Measurements from ENCODE around the gene FIGN. TPM values are rescaled to one million over a fixed set of nuclear protein-coding genes. Genes with fewer than 3 reads are reported as not detected.

FIGN gene
- total and polyA plus RNA-seq, 2 donors (not counting 1 experiment from before 2014, with no cell fraction given), result not detected

GRCh38 chr2:163604941-163605555 lies 130.8 kb downstream of the FIGN start:
- no peak overlapping the region for H2AFZ ChIP-seq (ENCODE audit: insufficient read depth, low read depth, low read length, poor library complexity, severe bottlenecking)
- ChIA-PET CTCF (no interaction called here), POLR2A (no interaction called here)
- no peak overlapping the region for H3K9ac ChIP-seq (ENCODE audit: low read length)
- no peaks in the 10 kb centered on the region for H3K9me3 ChIP-seq (ENCODE audit: control extremely low read depth in 1 of 3, control insufficient read depth in 2 of 3, insufficient read depth in 1 of 3, low read length in 2 of 3)
- Mint-ChIP-seq H3K4me3 (no peak overlapping the region), H3K27me3 (no peaks in the 10 kb centered on the region), H3K4me1 (no peaks in the 10 kb centered on the region), H3K9me3 (ENCODE audit: insufficient read depth) (no peaks in the 10 kb centered on the region), H3K27ac (no peak overlapping the region)
- H4K20me1 ChIP-seq (ENCODE audit: control insufficient read depth, insufficient read depth, low read length, poor library complexity, severe bottlenecking), result no peaks in the 10 kb centered on the region
- no peaks in the 10 kb centered on the region for H3K4me1 ChIP-seq (ENCODE audit: control insufficient read depth in 2 of 2, insufficient read depth in 2 of 2, low read length in 2 of 2)
- DNase-seq (no peak), ATAC-seq (ENCODE audit: low read depth) (no peak)
- no peak overlapping the region for H3K4me3 ChIP-seq (ENCODE audit: control extremely low read depth in 1 of 5, extremely low read depth in 1 of 5, insufficient read depth in 1 of 5, low read depth in 2 of 5, low read length in 4 of 5)
- no peaks in the 10 kb centered on the region for H3K79me2 ChIP-seq (ENCODE audit: control insufficient read depth, insufficient read depth, low read length)
- H3K27me3 ChIP-seq (replicated peaks in 1 of 4; ENCODE audit: control extremely low read depth in 1 of 4, control insufficient read depth in 3 of 4, insufficient read depth in 4 of 4, low read length in 3 of 4), result no peaks in the 10 kb centered on the region
- 83% methylated on average over 1 of the region's 4 CpGs for WGBS (ENCODE audit: insufficient coverage)
- intact Hi-C loops (cut with micrococcal nuclease), result no loop called here
- no peak overlapping the region for H3K4me2 ChIP-seq (replicated peaks; ENCODE audit: low read depth, low read length, poor library complexity, severe bottlenecking)
- no peaks in the 10 kb centered on the region for H3K36me3 ChIP-seq (replicated peaks in 1 of 2; ENCODE audit: control extremely low read depth in 1 of 2, control insufficient read depth in 1 of 2, extremely low read depth in 1 of 2, insufficient read depth in 2 of 2, low read length in 1 of 2)
- TF ChIP-seq EZH2 (IDR thresholded peaks at IDR 0.05; ENCODE audit: borderline replicate concordance, insufficient read depth, low read depth, low read length, poor library complexity, severe bottlenecking), result no peak
- TF ChIP-seq, protein P1, sequence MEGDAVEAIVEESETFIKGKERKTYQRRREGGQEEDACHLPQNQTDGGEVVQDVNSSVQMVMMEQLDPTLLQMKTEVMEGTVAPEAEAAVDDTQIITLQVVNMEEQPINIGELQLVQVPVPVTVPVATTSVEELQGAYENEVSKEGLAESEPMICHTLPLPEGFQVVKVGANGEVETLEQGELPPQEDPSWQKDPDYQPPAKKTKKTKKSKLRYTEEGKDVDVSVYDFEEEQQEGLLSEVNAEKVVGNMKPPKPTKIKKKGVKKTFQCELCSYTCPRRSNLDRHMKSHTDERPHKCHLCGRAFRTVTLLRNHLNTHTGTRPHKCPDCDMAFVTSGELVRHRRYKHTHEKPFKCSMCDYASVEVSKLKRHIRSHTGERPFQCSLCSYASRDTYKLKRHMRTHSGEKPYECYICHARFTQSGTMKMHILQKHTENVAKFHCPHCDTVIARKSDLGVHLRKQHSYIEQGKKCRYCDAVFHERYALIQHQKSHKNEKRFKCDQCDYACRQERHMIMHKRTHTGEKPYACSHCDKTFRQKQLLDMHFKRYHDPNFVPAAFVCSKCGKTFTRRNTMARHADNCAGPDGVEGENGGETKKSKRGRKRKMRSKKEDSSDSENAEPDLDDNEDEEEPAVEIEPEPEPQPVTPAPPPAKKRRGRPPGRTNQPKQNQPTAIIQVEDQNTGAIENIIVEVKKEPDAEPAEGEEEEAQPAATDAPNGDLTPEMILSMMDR (IDR thresholded peaks at IDR 0.05), result no peak
- no peak overlapping the region for H3K27ac ChIP-seq (ENCODE audit: low read length in 2 of 2)

- intact Hi-C loops (cut with micrococcal nuclease), result no loop called here
Observed at GRCh38 chr2:163602196-163602595, 133.6 kb downstream of the FIGN start.

More at GRCh38 chr2:163602196-163602595, 133.6 kb downstream of the FIGN start:
- no peak overlapping the region for H3K27ac ChIP-seq (ENCODE audit: low read length in 2 of 2)
- Mint-ChIP-seq H3K4me1 (no peaks in the 10 kb centered on the region), H3K9me3 (ENCODE audit: insufficient read depth) (no peaks in the 10 kb centered on the region), H3K27ac (no peak overlapping the region), H3K27me3 (no peaks in the 10 kb centered on the region), H3K4me3 (no peak overlapping the region)
- no peaks in the 10 kb centered on the region for H3K79me2 ChIP-seq (ENCODE audit: control insufficient read depth, insufficient read depth, low read length)
- ATAC-seq (ENCODE audit: low read depth), result no peak
- no peaks in the 10 kb centered on the region for H3K4me1 ChIP-seq (ENCODE audit: control insufficient read depth in 2 of 2, insufficient read depth in 2 of 2, low read length in 2 of 2)
- ChIA-PET POLR2A (no interaction called here), CTCF (no interaction called here)
- no peaks in the 10 kb centered on the region for H3K27me3 ChIP-seq (replicated peaks in 1 of 4; ENCODE audit: control extremely low read depth in 1 of 4, control insufficient read depth in 3 of 4, insufficient read depth in 4 of 4, low read length in 3 of 4)
- no peak overlapping the region for H2AFZ ChIP-seq (ENCODE audit: insufficient read depth, low read depth, low read length, poor library complexity, severe bottlenecking)
- H3K36me3 ChIP-seq (replicated peaks in 1 of 2; ENCODE audit: control extremely low read depth in 1 of 2, control insufficient read depth in 1 of 2, extremely low read depth in 1 of 2, insufficient read depth in 2 of 2, low read length in 1 of 2), result no peaks in the 10 kb centered on the region
- 67% methylated on average over 1 of the region's 3 CpGs for WGBS (ENCODE audit: insufficient coverage)
- H3K9me3 ChIP-seq (ENCODE audit: control extremely low read depth in 1 of 3, control insufficient read depth in 2 of 3, insufficient read depth in 1 of 3, low read length in 2 of 3), result no peaks in the 10 kb centered on the region
- no peak overlapping the region for H3K9ac ChIP-seq (ENCODE audit: low read length)
- no peak for DNase-seq
- no peaks in the 10 kb centered on the region for H4K20me1 ChIP-seq (ENCODE audit: control insufficient read depth, insufficient read depth, low read length, poor library complexity, severe bottlenecking)
- TF ChIP-seq, protein P1 (IDR thresholded peaks at IDR 0.05), result no peak
- TF ChIP-seq EZH2 (IDR thresholded peaks at IDR 0.05; ENCODE audit: borderline replicate concordance, insufficient read depth, low read depth, low read length, poor library complexity, severe bottlenecking), result no peak
- no peak overlapping the region for H3K4me2 ChIP-seq (replicated peaks; ENCODE audit: low read depth, low read length, poor library complexity, severe bottlenecking)
- H3K4me3 ChIP-seq (ENCODE audit: control extremely low read depth in 1 of 5, extremely low read depth in 1 of 5, insufficient read depth in 1 of 5, low read depth in 2 of 5, low read length in 4 of 5), result no peak overlapping the region
